ENCODE data around the gene SLCO1B1.
"Not testable (repeated sequence)": the region's sequence is repeated elsewhere in the genome, so short reads cannot be mapped to it uniquely, and the experiment has no call there.

The SLCO1B1 gene, protein sequence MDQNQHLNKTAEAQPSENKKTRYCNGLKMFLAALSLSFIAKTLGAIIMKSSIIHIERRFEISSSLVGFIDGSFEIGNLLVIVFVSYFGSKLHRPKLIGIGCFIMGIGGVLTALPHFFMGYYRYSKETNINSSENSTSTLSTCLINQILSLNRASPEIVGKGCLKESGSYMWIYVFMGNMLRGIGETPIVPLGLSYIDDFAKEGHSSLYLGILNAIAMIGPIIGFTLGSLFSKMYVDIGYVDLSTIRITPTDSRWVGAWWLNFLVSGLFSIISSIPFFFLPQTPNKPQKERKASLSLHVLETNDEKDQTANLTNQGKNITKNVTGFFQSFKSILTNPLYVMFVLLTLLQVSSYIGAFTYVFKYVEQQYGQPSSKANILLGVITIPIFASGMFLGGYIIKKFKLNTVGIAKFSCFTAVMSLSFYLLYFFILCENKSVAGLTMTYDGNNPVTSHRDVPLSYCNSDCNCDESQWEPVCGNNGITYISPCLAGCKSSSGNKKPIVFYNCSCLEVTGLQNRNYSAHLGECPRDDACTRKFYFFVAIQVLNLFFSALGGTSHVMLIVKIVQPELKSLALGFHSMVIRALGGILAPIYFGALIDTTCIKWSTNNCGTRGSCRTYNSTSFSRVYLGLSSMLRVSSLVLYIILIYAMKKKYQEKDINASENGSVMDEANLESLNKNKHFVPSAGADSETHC

DNA sequence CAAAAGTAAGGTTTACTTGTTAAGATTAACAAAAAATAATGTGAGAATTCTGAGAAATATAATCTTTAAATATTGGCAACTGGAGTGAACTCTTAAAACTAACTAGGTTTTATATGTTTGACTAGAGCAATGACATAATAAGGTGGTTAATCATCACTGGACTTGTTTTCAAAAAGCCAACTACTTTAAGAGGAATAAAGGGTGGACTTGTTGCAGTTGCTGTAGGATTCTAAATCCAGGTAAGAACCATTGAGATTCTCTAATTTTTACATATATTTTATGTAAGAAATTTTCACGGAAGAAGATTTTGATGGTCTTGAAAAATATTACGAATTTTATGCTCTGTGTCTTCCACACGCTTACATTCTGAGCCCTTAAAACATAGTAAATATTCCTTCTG, at the start of gene SLCO1B1:
Gene SLCO1B1 (plus strand): TSS at position 197 of the 400 bp plus-strand sequence. CDS start 10,381 bp downstream, outside the sequence.
- DNase-seq (ENCODE audit: low spot score), result no peak

DNA sequence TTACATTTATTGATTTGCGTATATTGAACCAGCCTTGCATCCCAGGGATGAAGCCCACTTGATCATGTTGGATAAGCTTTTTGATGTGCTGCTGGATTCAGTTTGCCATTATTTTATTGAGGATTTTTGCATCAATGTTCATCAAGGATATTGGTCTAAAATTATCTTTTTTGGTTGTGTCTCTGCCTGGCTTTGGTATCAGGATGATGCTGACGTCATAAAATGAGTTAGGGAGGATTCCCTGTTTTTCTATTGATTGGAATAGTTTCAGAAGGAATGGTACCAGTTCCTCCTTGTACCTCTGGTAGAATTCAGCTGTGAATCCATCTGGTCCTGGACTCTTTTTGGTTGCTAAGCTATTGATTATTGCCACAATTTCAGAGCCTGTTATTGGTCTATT, 46.2 kb upstream of the SLCO1B1 start:
- not testable (repeated sequence) for DNase-seq (ENCODE audit: low spot score)

DNA sequence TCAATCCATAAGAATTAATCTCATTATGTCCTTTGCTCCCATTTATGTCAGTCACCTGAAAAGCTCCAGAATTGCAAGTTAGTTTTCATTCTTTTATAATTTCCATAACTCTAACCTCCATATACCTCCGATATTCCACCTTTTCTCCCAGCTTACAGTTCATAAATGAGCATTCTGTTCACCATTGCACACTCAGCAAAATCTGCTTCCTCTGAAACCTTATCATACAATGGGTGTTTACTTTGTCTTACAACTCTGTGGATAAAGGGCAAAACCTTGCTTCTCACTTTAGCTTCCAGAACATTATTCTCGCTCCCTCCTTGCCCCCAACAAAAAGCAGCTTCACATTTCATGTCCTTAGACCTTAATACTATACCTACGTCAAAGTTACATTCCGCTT, 19.3 kb upstream of the SLCO1B1 start:
- no peak for DNase-seq (ENCODE audit: low spot score)

DNA sequence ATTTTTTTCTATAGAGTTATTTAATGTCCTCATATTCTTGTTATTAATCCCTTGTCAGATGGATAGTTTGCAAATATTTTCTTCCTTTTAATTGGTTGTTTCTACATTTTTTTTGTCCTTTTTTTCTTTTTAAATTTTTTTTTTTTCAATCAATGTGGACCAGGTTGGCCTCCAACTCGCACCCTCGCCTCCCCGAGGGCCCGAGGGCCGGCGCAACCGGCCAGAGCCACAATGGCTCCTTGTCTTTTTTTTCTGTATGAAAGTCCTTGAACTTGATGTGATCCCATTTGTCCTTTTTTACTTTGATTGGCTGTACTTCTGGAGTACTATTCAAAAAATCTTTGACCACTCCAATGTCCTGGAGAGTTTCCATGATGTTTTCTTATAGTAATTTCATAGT, 17.7 kb upstream of the SLCO1B1 start:
- no peak for DNase-seq (ENCODE audit: low spot score)

DNA sequence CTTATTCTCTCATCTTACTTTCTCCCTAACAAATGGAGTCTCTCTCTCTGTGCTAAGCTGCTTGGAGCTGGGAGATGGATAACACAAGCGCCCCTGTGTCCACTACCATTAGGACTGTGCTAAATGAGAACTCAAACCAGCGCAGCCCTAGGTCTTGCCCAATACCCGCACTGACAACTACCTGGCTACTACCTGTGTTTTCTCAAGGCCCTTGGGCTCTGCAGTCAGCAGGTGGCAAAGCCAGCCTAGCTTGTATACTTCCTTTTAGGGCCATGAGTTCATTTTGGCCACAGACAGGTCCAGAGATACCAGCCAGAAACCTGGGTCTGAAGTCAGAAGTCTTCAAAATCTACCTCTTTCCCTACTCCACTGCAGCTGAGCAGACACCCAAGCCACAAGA, 13.0 kb upstream of the SLCO1B1 start:
- no peak for DNase-seq (ENCODE audit: low spot score)

DNA sequence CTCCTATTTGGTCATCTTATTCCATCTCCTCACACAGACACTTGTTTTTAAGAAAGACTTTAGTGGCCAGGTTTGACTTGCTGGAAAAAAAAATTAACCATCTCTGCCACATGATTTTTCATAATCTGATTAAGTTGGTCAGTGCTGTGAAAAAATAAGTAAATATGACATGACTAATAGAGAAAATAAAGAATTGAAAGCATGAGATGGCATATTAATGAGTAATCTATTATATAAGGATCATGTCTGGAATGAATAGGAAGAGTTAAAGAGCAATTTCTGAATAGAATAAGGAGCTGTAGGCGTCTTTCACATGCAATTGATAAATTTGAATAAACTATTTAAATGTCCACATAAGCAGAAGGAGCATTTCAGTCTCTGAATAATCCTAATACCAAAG, 12.2 kb upstream of the SLCO1B1 start:
- no peak for DNase-seq (ENCODE audit: low spot score)

DNA sequence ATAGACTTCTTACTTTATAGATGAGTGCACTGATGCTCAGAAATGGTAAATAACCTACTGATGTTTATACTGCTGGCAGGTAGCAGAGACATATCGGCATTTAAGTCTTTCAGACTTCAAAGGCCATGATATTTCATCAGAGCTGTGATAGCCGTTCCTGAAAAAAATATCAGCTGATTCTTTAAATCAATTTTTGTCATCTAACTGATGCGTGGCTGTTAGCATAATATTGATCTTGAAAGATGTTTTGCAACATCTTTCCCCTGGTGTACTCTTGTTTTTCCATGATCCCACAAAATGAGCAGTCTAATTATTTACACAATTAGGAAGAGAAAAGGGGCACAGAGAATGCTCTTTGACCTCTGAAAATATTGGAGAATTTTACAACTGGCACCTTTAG, 1.6 kb upstream of the SLCO1B1 start:
- DNase-seq (ENCODE audit: low spot score), result no peak

DNA sequence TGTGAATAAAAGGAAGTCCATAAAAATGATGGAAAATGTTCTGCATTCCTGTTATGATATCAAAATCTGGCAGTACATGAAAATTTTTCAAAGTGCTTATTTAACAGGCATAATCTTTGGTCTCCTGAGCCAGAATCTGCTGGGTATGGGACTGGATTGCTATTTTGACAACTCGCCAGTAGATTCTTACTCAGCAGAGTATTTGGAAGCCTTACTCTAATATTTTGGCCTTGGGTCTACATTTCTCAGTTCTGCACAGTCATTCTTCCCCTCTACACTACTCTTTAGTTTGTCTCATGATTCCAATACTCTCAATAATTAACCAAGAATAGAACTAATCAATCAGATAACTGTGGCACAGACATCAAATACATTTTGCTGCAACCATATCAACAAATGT, 1.1 kb upstream of the SLCO1B1 start:
- DNase-seq (ENCODE audit: low spot score), result no peak

DNA sequence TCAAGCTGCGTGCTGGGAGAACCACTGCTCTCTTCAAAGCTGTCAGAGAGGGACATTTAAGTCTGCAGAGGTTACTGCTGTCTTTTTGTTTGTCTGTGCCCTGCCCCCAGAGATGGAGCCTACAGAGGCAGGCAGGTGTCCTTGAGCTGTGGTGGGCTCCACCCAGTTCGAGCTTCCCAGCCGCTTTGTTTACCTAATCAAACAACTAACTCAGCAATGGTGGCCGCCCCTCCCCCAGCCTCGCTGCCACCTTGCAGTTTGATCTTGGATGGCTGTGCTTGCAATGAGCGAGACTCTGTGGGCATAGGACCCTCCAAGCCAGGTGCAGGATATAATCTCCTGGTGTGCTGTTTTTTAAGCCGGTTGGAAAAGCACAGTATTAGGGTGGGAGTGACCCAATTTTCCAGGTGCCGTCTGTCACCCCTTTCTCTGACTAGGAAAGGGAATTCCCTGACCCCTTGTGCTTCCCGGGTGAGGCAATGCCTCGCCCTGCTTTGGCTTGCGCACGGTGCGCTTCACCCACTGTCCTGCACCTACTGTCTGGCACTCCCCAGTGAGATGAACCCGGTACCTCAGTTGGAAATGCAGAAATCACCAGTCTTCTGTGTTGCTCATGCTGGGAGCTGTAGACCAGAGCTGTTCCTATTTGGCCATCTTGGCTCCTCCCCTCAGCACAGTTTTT, 6.5 kb downstream of the SLCO1B1 start:
- not testable (repeated sequence) for DNase-seq (ENCODE audit: low spot score)

DNA sequence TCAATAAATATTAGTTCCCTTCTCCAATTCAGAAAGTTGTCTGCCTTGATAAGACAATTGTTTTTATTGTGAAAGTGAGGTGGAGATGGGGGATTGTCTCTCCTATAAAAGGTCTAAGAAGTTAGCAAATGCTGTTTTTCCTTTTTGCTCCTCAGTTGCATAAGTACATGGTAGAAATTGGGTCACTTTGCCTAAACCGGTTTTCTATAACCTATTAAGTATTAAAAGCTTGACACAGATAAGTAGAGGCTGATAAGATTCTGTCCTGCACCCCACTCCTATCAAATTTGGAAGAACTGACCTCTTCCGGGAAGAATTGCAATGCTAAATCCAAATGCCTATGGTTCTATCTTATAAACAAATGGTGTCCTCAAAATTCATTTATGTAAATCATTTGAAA, 7.0 kb downstream of the SLCO1B1 start:
- no peak for DNase-seq (ENCODE audit: low spot score)

DNA sequence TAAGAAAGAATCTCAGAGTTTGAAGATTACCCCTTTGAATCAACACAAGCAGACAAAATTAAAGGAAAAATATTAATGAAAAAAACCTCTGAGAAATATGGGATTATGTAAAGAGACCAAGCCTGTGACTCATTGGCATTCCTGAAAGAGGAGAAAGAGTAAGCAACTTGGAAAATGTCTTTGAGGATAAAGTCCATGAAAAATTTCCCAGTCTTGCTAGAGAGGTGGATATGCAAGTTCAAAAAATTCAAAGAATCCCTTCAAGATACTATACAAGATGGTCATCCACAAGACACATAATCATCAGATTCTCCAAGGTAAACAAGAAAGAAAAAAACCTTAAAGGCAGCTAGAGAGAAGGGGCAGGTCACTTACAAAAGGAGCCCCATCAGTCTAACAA, 13.3 kb downstream of the SLCO1B1 start:
- DNase-seq (ENCODE audit: low spot score), result no peak

DNA sequence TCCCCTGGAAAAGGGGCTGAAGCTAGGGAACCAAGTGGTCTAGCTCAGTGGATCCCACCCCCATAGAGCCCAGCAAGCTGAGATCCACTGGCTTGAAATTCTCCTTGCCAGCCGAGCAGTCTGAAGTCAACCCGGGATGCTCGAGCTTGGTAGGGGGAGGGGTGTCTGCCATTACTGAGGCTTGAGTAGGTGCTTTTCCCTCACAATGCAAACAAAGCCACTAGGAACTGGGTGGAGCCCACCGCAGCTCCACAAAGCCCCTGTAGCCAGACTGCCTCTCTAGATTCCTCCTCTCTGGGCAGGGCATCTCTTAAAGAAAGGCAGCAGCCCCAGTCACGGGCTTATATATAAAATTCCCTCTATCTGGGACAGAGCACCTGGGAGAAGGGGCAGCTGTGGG, 18.9 kb downstream of the SLCO1B1 start:
- DNase-seq (ENCODE audit: low spot score), result not testable (repeated sequence)

DNA sequence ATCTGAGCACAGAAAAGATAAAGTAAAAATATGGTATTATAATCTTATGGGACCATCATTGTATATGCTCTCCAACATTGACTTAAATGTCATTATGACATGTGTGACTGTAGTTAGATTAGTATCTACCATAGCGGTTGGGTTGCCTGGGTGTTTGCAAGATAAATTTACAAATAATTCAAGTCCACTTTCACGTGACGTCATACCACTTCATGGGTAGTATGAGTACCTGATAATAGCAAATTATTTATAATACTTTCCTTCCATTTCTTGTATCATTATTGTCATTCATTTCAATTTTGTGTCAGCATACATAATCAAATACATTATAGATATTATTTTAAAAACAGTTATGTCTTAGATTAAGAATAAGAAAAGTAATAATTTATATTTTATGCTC, 20.2 kb downstream of the SLCO1B1 start:
- no peak for DNase-seq (ENCODE audit: low spot score)

DNA sequence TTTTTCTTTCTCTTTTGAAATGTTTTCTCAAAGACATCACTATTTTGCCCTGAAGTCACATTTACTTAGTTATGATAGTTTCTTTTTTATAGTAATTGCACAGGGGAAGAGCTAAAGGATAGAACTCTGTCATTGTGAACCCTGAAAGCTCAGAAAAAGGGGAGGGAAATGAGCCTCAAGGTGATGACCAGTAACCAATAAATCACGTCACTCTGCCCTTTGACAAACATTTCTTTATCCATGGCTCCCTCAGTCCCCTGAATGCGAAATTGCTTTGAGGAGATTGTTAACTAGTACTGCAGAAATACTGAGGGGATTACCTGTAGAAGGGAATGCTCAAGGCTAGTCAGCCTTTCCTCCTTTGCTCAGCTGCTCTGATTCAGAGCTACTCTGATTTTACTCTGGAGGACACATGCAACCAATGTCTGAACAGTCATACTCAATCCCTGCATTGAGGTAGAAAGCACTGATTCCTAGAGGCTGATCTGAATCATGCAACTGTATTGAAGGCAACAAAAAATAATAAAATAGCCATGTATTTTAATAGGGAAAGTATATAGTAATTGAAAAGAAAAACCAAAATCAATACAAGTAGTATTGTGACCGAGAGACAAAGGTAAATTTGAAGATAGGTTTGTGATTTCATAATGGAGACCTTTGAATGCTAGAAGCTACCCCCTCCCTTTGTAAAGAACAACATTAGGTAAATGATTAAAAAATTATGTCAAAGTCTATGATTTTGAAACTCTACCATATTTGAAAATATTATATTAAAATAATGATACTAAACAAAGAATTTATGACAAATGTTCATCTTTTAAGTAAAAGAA, 24.7 kb downstream of the SLCO1B1 start:
- no peak for DNase-seq (ENCODE audit: low spot score)

DNA sequence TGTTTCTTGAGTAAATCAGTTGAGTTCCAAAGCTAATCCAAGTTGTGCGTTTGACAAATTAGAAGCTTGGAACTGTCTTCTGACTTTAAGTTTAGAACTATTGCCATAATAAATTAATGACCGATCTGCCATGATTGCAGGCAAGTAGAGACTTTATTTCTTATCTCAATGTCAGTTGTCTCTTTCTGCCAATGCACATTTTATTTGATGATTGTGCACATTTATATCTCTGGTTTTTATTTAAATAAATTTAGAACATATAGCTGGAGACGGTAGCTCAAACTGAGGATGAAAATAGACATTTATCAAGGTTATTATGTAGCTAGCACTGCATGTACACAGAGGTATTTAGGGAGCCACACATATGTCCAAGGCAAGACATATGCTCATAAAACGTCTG, 34.1 kb downstream of the SLCO1B1 start:
- DNase-seq (ENCODE audit: low spot score), result no peak

DNA sequence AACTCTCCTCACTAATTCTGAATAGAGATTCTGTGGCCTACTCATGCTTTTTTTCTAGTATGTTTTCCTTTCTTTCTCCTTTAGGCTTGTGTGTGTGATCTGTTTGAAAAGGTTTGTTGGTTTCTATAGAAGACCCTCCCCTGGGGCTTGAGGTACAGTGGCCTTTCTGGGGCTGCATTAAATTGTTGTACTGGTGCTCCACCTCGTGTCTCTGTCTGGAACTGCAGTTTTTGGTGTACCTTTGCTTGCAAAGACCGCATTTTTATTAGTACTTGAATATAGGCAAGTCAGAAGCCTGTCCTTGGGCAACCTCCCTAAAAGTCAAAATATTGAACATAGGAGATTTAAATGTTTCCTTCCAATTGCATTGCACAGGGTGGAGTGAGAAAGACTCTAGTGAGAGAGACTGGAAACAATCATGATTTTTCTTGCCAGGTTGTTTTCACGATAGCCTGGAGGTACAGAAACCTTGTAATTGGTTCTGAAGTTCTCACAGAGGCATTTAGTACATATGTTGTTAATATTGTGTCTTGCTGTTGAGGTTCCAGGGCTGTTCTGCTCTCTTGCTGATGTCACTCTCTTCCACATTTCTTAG, 39.0 kb downstream of the SLCO1B1 start:
- DNase-seq (ENCODE audit: low spot score), result peak; percentile 68

DNA sequence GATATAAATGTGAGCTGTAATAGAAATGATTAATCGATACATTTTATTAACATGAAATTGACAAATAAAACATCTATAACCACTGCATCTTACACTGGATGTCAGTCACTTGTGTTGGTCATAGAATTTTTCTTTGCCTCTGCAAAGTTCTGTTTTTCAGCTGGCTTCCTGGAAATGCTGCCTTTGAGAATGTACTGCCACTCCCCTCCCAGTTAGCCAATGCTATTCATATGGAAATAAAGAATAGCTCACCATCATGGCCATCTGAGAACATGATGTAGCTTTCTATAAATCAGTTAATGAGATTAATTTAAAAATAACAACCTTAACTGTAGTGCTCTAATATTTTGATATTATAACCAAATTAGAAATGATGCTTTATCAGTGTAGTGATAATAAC, 41.1 kb downstream of the SLCO1B1 start:
- no peak for DNase-seq (ENCODE audit: low spot score)

DNA sequence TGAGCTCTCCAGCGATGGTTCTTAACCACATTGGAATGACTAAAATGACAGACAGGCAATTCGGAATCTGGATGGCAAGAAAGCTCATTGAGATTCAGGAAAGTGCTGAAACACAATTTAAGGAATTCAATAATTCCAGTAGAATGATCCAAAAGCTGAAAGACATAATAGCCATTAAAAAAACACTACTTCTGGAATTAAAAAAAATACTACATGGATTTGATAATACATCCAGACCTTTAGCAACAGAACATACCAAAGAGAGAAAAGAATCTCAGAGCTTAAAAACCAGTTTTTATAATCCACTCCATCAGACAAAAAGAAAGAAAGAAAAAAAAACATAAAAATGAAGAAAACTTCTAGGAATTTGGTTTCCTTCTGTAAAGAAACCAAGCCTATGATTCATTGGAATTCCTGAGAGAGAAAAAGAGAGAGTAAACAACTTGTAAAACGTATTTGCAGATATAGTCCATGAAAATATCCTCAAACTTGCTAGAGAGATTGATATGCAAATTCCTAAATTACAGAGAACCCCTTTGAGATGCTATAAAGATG, 52.8 kb downstream of the SLCO1B1 start:
- no peak for DNase-seq (ENCODE audit: low spot score)

DNA sequence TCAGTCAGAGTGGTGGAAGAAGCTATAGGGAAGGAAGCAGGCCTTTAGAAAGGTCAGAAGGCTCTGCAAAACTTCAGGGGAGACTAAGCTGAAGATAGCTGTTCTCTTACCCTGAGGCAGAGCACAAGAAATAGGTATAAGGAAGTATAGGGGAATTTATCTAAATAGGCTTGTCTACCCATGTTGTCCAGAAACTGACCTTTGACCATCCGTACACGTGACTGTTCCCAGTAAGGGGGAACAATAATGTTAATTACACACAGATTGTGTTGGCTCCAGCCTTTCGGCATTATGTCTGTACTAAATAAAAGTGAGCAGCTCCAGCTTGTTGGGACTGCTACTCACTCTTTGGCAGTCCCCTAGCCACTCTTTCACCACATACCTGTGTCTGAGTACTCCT, 59.0 kb downstream of the SLCO1B1 start:
- DNase-seq (ENCODE audit: low spot score), result no peak

DNA sequence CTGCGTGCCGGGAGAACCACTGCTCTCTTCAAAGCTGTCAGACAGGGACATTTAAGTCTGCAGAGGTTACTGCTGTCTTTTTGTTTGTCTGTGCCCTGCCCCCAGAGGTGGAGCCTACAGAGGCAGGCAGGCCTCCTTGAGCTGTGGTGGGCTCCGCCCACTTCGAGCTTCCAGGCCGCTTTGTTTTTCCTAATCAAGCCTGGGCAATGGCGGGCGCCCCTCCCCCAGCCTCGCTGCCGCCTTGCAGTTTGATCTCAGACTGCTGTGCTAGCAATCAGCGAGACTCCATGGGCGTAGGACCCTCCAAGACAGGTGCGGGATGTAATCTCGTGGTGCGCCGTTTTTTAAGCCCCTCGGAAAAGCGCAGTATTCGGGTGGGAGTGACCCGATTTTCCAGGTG, 83.4 kb downstream of the SLCO1B1 start:
- not testable (repeated sequence) for DNase-seq (ENCODE audit: low spot score)

DNA sequence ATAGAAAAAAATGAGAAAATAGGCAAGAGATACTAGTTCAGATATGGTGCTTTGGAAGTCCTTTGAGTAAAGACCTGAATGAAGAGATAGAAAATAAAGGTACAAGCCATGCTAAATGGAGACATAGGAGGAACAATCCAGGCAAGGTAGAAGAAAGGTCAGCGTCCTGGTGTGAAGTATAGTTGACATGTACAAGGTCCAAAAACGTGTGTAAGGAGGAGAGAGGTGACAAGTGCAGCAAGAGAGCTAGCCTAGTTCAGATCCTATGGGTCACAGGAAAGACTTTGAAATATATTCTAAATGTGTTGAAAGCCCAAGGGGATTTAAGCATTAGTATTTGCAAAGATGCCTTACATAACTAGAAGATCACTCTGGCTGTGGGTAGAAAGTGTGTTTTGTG, 88.2 kb downstream of the SLCO1B1 start:
- DNase-seq (ENCODE audit: low spot score), result no peak

All from iPS-NIHi11 (cell line).